Activated T-cell treated with anti-CD3 and anti-CD28 coated beads for 24 hours (primary cell): ENCODE results near the gene COL25A1.
A peak's percentile ranks its signal among the peaks of the same experiment; 100 is the strongest.

Experiments
- DNase-seq: peaks from one replicate; pipeline ENCODE4 v3.0.0-alpha.2; 2020; ENCODE audit warnings: low read depth

Gene COL25A1

DNA sequence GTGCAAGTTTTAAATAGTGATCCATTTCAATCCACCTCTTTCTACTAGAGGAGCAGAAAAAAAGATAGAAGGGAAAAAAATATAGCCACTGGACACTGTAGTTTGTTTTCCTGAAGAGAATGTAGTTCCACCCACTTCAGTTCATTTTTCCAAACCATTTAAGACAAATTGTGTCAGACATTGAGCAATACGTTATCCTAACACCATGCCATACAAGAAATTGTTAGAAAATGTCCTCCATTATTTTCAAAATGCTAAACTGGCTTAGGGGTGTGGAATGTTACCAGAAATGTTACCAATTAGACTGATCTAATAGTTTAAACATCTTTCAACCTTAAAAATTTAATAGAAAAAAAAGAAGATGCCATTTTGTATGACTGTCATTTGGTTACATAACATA, 491.0 kb downstream of the COL25A1 start:
- DNase-seq = no peak

DNA sequence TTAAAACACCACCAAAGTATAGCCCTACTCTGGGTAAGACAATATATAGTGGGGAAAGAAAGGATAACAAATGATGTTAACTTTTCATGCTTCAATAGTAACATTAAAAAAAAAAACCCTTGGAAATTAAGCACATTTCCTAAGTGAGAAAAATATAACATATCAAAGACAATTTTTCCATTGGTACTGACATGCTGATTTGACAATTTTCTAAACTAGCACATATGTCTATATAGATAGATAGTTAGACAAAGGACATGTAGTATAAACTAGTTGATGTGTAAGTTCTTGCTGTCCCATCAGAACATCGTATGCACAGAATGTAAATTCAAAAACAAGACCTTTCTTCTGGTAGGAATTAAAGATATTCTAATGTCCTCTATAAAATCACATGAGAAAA, 492.4 kb downstream of the COL25A1 start:
- no peak for DNase-seq

DNA sequence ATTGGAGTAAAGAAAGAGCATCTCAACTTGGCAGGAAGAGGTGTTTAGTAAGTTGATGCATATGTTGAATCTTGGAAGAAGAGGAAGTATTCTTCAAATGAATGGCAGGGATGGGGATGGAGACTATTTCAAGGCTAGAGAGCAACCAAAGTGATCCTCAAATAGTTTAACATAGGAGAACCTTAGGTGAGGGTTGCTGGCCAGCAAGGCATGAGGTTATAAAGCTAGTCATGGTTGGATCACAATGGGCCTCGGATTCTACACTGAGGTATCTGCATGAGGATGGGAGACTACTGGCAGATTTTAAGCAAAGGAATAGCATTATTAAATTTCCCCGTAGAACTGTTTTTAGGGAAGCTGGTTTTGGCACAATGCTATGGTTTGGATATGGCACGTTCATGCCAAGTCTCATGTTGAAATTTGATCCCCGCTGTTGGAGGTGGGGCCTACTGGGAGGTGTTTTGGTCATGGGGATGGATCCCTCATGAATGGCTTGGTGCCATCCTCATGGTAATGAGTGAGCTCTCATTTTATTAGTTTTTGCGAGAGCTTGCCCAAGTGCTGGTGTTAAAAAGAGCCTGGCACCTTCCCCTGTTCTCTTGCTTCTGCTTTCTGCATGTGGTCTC, 497.7 kb downstream of the COL25A1 start:
- DNase-seq = no peak

DNA sequence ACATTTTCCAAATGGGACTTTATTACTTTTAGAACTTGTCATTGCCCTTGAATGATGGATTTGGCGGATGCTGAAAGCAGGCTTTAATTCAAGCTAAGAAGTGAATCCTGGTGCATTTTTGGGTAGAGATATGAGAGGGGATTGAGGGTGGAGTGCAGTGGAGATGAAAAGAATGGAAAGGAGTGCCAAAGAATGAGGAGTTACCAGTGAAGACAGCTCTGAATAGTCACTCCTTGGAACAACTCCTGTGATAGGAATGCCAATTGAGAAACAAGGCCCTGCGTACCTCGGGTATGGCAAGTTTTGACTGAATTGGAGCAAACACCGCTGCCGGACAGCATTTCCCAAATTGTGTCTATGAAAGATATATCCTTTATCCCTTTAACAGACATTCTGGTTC, 503.2 kb downstream of the COL25A1 start:
- no peak for DNase-seq

DNA sequence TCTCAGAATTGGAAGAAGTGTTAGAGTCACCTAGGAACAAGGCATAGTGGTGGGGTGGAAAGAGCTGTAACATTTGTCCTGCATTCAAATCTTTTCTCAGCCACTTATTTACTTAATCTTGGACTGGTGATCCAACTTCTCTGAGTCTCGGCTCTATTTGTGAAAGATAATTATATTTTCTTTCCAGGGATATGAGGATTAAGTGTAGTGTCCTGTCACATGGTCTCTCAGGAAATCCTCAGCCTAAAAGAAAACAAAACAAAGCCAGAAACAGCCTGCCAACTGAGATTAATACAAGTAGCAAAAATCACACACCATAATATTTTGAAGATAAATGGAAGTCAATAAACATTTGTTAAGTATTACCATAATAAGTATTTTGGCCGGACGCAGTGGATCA, 506.3 kb downstream of the COL25A1 start:
- no peak for DNase-seq

DNA sequence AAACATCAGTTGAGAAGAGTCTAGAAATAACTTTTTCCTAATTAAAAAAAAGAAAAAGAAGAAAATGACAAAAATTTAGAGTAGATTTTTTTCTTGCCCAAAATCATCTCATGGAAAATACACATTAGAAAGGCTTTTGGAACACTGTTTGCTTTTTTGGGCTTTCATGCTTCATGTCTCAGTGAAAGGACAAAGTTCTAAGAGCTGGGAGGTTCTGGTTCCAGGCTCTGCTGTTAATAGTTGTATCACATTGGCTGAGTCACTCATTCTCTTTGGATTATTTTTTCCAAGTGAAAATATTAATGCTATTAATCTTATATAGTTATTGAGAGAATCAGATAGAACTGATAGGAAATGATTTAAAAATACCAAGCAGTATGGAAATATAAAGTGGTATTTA, 506.7 kb downstream of the COL25A1 start:
- DNase-seq = no peak

DNA sequence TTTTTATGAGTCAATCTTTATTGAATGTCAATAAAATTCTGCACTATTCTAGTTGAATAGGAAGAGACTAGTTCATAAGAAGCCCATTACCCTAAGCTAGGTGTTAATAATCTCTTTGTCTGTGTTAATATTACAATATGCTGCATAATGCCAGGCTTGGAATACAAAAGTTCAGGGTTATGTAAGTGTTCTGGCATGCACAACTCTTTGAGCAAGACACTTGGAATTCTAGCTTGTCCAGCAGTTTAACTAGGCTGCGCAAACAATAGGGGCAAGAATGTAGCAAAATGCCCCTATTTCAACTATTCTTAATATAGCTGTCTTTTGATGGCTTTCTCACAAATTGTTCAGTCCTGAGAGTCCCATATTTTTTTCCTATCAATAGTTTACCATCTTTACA, 508.3 kb downstream of the COL25A1 start:
- no peak for DNase-seq

DNA sequence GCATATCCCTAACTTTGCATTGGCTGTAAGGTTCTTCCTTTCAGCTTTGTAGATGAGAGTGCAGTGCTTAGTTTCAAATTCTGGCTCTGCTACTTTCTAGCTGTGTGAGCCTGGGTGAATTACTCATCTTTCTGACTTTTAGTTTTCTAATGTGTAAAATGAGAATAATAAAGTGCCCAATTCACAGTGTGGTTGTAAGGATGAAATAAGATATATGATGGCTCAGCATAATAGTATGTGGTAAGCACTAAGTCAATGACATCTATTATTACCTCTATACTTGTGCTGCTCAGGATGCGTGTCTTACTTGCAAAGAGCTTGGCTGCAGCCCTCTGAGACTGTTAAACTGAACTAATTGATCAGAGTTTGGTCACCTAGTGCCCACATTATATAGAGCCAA, 509.0 kb downstream of the COL25A1 start:
- DNase-seq = no peak

DNA sequence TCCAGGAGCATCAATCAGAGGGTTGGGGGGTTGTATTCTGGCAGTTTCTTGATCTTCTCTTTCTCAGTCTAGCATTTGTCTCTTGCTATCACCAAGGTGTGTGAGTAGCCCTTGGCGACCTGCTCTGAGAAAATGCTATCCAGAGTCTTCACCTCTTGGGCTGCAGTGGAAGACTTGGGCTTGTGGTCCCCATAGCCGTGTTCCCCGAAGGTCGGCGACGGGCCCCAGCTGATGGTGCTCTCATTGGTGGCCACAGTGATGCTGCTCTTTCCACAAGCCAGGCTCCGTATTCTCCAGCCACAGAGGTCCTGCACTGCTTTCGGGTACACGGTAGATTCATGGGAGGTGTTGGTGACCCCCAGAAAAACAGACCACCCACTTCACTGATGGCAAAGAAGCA, 513.7 kb downstream of the COL25A1 start:
- no peak for DNase-seq

DNA sequence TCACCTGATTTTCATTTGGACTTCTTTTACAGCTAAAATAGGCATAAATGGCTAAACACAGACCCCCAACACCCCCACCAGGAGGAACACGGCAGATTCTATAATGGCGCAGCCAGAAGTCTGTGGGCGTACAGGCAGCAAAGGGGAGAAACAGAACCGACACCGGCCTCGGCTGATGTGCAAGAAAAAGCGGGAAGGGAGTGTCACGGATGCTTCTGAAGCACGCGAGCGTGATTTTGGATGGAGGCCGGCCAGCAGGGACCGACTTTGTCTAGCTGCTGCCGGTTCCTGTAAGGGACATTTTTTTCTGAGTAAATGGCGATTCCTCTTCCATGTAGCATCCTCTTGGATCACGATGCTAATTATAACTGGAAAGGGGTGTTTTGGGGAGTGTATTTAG, 514.7 kb downstream of the COL25A1 start:
- no peak for DNase-seq

DNA sequence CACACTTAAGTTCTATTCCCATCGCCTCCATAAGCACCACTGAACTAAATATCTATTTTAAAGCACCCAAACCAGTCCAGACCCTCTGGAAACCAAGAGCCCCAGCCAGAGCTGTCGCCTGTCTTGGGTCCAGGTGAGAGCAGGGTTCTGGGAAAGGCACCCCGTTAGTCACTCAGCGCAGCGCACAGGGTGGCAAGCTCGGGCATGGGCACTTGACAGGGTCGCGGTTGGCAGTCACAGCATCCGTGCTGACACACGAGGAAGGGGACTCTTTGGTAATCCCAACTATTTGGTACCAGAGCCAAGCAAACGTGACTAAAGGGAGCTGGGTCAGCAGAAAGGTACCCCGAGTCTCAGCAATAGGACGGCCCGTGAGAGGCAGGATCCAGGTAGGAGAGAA, 515.4 kb downstream of the COL25A1 start:
- DNase-seq = no peak

DNA sequence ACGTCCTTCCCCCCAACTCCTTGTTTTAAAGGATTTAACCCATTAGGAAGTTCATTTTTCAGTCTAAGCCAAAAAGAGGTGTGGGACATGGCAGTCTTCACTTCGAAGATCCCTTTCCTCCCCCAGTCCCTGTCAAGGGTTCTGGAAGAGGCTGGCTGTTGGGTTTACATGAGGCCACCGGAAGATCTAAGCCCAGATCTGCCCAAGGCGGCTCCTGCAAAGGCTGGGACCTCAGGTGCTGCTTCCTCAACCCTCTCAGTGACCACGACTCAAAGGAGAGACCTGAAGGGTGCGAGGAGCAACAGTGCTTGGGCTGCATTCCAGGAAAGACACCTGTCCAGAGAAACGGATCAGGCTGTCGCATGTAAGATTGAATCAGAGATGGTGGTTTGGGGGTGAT, 516.1 kb downstream of the COL25A1 start:
- no peak for DNase-seq

DNA sequence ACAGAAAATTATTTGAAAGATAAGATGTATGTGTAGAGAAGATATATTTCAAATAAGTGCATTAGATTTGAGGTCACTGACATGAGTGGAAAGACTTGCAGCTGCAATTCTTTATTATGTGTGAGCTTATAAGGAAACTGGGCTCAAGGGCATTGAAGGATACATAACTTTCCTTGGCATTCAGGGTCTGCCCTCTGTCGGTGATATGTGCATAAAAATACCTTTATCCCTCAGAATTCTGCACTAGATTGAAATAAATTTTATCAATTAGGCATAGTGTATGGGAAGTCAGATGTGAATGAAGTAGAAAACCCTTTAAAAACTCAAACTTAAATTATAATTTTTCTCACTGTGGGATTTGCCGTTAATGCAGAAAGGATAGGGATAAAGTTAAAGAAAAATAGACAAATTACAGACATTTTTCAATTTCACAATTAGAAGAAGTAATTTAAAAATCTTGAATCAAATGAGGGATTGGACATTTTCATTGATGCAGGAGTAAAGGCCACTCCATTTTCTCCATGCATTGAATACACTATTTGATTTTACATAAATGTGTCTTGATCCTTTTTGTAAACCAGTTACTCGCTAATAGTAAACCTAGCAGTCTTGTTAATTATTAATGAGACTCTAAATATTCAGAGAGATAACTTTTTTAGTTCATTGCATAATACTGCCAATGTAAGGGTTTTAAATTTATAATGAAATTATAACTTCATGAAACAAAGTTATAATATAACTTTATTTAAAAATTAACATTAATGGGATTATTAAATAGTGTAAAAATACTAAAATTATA, 518.6 kb downstream of the COL25A1 start:
- DNase-seq = no peak

DNA sequence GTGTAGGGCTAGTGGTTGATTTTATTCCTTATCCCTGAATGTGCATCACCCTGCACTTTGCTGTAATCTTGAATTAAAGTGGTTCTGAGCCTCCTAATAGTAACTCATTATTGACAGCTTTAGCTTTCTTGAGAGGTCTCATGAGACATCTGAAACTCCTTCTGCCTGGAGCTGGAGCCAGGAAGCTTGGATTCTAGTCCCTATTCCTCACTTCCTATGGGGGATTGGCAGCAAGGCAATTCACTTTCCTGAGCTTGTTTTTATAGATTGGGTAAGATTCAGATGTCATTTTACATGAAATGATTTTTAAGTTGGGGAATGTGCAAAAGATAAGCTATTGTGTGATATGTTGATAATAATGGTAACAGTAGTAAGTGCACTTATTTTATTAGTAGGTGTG, 522.5 kb downstream of the COL25A1 start:
- no peak for DNase-seq

DNA sequence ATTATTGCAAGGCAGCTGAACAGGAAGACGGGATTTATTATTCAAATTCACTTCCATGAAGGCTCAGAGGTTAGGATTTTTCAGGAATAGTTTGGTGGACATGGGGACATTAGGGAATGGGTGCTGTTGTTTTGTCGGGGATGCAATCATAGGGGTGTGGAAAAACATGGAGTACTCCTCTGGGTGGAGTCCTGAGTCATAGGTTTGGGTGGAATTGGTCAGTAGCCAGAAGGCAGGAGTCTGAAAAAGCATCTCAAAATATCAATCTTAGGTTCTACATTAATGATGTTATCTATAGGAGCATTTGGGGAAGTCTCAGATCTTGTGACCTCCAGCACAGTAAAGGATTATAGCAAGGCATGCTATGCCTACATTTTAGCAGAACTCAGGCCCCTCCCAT, 525.1 kb downstream of the COL25A1 start:
- DNase-seq = no peak

DNA sequence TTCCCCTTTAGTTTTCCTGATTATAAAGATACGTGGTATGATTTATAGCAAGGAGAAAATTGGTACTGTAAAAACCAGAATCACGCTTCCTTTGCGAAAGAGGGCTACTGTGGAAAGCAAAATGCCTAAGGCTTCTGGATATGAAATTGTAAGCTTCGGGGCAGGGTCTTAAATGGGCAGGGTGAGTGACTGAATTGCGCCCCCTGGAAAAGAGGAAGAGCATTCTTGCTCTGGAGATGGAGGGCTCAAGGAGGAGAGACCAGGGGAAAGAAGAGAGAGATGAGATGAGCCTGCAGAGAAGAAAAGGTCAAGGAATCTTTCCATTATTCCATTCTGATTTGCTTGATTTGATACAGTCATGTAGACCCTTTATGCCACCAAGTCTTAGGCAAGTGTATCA, 526.5 kb downstream of the COL25A1 start:
- no peak for DNase-seq

DNA sequence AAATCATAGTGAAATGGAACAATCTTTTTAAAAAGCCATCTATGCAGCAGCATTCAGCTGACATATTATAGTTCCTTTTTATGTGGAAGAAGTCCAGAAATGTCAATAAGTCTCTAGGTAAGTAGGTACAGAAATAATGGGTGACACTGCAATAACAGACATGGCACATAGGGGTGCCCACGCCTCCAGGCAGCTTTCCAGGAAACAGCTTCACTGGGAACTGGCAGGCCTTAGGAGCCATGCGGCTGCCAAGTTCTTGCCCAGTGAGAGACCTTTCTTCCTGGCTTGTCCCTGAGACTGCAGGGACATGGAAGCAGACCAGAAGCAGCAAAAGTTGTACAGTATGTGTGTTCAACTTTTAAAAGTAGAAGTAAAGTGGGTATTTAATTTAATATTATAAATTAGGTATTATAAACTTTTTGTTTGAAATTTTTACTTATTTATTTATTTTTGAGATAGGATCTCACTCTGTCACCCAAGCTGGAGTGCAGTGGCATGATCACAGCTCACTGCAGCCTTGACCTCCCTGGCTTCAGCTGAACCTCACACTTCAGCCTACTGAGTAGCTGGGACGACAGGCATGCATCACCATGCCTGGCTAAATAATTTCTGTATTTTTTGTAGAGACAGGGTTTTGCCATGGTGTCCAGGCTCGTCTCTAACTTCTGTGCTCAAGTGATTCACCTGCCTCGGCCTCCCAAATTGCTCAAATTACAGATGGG, 527.5 kb downstream of the COL25A1 start:
- no peak for DNase-seq

DNA sequence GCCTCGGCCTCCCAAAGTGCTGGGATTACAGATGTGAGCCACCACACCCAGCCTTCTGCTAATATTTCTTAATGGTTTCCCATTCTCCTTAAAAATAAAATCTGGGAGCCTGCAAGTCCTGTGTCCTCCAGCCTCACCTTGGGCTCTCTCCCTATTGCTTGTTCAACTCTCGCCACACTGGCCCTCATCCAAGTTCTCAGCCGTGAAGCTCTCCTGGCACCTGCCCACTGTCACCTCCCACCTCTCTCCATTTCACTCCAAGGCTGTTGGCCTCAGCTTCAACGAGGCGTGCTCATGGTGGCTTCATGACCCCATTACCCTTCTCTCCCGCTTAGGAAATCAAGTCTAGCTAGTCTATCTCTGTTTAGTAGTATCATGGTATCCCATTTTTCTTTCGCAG, 530.1 kb downstream of the COL25A1 start:
- no peak for DNase-seq

DNA sequence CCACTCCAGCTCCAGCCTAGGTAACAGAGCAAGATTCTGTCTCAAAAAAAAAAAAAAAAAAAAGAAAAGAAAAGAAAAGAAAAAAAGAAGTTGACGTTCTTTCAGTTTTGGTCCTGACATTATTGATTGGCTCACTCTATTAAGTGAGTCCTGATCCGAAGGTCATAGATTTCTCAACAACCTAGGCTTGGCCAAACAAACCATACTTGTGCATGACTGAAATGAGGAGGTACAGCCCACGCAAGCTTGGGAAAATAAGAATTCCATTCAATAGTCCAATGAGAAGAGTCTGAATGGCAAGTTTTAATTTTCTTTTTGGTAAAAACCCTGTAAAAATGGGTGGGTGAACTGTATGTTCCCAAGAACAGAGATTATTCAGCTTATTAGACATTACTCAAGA, 536.4 kb downstream of the COL25A1 start:
- no peak for DNase-seq

DNA sequence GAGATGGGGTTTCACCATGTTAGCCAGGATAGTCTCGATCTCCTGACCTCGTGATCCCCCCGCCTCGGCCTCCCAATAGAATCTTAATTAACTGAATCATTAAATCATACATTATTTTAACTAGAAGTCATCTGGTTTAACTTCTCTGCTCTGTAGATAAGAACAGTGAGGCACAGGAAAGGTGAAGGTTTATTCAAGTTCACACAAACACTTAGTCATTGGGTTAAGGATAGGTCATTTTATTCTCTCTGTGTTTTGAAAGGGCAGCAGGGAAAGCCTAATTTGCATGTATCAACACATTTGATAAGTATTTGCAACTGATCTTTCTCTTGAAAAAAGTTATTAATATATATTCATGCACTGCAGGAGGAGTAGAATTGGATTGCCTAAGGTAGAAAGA, 538.5 kb downstream of the COL25A1 start:
- DNase-seq = no peak

DNA sequence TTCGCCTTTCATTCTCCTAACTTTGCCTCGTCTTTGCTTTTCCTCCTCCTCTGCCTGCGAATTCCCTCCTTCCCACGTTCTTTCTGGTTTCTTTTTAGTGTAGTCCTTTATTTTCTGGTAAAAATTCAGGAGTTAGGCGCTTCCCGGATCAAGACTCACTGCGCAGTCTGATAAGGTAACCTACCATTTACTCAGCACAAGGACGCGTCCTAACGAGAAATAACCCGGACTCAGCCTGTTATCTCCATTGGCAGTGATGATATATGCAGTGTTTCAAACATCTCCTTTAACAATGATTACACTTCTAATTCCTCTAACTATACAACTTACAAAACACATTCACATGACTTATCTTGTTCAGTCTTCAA, 539.2 kb downstream of the COL25A1 start:
- DNase-seq = no peak

DNA sequence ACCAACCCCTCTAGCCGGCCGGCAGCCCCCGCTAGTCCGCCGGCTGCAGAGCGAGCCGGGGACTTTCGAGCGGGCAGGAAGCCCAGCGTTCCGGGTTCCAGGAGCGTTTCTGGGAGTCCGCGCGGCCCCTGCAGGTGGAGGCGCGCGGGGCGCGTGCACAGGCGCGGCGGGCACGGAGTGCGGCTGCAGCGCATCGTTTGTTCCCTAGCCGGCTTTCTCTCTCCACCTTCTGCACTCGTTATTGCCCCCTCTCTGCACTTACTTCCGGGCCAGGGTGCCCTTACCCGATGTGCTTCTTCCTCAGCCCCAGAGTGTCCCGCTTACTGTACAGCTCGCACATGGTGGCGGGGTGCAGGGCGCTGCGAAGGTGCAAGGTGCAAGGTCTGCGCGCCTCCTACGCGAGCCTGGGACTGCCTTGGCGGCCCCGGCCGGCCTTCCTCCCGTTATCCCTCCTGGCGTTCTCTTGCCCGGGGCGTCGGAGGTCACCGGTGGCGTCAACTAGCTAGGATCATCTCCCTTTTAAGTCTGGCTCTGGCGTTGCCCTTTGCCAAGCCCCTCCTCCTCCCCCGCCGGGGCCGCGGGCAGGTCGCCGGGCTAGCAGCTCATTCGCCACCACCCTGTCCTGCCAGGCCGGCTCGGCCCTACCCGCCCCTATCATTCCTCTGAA, 539.8 kb downstream of the COL25A1 start, which contains the start of gene ETNPPL:
ETNPPL (minus strand) TSS at position 495 of the 667 bp plus-strand sequence; CDS start at position 340, 155 bp downstream.
- DNase-seq = peak; percentile 6
